ENCODE results near the gene STXBP6.
A peak's percentile ranks its signal among the peaks of the same experiment; 100 is the strongest.

STXBP6 gene

GRCh38 chr14:24880689-24881088 lies 169.3 kb downstream of the STXBP6 start:
- DNase-seq: no peak

- peak in 1 of 2 donors; percentile 31 for DNase-seq
Observed at GRCh38 chr14:24879661-24880386, 170.1 kb downstream of the STXBP6 start.

- peak in 1 of 2 donors; percentile 92 for DNase-seq
Observed at GRCh38 chr14:24876996-24877395, 173.0 kb downstream of the STXBP6 start.

- DNase-seq: peak in 1 of 2 donors; percentile 54
Observed at GRCh38 chr14:24875991-24876878, 173.7 kb downstream of the STXBP6 start.

DNA sequence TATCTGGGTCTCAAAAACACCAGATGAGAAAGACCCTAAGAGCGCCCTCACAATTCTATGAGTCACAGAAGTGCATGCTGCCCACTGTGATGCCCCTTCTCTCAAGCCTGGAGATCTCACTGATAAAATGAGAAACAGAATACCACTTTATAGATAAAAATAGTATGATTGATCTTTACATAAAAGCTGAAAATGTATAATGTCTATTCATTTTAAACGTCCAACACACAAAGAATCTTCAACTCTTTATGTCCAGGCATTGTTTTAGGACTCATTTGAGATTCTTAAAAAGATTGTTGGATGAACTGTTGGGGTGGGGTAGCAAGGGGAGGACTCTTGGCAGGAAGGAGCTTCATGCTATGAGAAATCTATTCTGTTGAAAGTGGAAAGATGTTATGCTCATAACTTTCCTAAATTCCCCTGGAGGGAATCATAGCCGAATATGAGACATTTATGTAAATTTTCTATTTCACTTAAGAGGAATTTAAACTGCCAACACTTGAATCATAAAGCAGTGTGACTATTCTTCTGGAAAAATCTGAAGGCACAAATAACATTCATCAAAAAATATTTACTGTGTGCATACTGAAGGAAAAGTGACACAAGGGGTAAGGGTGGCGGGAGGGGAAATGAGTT lies 174.6 kb downstream of the STXBP6 start:
- no peak for DNase-seq

- DNase-seq: no peak
Observed at GRCh38 chr14:24874514-24875202, 175.3 kb downstream of the STXBP6 start.

DNA sequence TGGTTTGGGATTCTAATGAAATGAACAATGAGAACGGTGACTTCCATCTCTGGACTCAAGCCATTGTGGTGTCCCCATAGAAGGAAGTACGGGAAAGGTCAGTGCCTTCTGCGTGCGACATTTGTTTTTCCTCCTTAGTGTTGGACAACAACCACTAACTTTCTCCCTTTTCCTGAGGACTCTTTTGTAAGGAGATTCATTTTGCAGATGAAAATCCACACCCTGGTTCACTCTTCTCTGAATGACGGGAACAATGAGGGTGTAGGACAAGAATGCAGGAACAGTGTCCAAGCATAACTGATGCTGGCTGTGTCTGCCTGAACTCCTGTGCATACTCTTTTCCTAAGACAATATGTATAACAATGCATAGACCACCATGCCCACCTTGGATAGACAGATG lies 176.4 kb downstream of the STXBP6 start:
- DNase-seq: no peak

DNA sequence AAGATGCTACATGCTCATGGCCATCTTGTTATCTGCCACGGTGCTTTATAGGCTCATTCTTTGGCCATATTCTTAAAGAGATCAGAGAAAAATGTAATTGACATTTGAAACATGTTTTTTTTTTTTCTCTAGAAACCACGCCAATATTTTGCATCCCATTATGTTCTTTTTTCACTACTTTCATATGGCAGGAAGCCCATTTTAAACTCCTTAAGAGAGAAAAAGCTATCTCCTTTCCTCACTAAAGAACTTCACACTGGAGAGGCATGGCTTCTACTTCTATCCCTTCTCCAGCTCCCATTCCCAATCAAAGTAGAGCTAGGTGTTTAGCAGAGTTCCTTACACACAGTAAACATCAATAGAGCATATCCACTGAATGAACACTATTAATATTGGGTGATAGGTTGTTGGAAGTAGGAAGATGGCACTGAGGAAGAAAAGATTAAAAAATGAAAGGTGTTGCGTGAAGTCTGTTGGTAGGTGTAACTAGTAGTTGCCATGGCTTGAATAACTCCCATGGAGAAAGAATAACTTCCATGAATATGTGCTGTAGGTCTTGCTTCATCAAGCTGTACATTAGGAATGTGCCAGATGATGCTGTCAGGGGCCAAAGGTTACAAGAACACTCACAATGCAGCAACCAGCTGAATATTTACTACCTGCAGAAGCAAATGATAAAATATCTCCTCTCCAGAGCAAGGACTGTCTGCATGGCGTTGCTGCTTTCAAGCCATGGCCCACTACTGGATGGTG lies 178.8 kb downstream of the STXBP6 start:
- DNase-seq: no peak

DNA sequence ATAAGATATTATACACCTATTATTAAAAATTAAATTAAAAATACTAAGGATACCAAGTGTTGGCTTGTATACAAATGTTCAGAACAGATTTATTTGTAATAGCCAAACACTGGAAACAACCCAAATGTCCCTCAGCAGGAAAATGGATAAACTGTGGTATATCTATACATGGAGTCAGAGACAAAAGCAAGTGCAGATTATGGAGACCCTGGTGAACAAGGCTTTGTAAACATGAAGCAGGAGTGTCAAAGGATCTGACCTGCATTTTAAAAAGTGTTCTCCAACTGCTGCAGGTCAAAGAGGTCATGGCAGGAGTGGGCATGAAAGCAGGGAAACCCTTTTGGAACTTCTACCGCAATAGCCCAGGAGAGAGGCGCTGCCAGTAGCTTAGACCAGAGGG lies 181.6 kb downstream of the STXBP6 start:
- DNase-seq: no peak

DNA sequence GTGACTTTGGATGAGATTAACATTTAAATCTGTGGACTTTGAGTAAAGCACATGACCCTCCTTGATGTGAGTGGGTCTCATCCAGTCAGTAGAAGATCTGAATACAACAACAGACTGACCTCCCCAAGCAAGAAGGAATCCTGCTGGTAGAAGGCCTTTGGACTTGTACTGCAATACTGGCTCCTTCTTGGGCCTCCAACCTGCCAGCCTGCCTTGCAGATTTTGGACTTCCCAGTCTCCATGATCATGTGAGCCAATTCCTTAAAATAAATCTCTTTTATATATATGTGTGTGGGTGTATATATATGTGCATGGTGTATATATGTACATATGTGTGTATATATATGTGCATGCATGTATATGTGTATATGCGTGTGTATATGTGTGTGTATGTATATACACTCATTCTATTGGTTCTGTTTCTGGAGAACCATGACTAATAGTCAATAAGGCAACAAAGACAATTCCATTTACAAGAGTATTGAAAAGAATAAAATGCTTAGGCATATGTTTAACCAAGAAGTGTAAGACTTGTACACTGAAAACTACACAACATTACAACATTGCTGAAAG lies 183.8 kb downstream of the STXBP6 start:
- DNase-seq: no peak

DNA sequence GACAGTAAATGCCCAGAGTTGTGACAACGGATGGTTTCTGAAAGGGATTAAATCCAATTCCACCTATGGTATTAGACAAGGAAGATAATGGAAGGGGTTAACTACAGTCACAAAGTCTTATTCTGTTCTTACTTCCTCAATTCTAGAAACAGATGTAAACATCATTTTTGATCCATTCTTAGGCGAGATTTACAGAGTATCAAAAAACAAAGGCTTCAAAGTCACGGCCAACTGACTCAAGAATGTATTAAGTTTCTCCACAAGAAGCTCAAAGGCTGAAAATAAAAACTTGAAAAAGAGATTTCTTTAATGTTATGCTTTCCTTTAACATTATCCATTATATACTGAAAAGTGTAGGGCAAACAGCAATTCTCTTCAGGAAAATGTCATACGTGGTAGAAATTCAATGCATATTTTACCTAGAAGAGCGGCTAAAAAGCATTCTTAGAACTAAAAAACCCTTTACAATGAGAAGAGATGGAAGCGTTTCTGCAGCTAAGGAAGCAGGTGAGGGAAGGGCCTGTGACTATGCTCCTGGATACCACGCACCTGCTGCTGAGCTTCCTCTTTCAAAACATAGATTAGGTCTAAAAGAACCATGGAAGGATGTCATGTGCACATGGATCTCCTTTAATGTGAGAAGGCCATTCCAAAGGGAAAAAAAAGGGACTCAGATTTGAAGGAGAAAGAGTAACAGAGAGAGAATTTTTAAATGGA lies 185.8 kb downstream of the STXBP6 start:
- DNase-seq: no peak

DNA sequence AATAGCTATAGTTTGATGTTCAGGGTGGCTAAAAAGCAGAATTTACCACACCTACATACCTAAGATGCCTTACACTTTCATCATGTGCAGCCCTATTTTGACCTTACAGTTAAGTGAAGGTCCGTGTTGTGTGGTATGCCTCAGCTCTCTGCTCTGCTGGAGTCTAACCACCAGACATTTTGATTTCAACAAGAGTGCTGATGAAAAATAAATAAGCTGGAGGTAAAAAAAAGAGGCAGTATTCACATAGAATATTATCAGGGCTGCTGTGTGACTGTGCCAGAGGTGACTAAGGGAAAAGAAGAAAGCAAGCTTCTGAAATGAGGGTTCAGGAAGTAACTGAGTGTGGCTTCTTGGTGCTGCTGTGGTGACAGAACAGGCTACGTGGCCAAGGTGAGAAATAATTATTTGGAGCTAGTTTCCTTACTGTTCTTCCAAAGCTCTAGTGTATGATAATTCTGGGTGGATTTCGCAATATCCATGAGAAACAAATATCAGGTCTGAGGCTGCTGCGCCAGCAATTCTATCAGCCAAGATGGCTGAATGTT lies 188.8 kb downstream of the STXBP6 start:
- no peak for DNase-seq

DNA sequence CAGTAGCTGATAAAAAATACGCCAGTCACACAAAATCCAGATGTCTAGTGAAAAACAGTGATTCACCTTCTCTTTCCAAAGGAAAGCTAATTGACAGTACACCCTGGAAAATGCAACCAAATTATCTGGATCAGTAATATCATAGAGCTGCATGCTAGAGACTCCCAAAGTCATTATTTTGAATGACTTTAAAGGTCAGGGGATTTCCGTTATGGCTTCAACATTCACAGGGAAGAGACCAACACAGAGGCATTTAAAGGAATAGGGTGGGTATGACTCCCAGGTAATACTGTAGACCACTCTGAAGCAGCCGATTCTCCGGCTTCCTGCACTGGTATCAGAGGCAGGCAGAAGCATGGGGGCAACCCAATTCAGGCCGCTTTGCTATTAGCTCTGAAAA lies 190.4 kb downstream of the STXBP6 start:
- no peak for DNase-seq

DNA sequence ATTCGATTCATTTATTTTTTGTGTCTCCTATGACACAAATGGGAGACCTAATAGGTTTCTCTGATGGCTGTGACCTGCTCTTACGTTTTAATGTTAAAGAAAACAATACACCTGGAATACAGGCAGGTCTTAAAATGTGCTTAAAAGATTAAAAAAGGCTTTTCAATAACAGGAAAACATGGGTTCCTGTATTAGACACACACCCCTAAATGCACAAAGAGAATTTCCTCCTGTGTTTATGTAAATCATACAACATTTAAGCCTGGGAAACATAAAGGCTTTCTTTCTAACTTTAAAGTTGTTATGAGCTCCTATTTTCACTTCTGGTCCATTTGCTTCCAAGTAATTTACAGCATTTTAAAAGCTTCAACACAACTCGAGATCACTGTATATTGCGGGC lies 191.3 kb downstream of the STXBP6 start:
- no peak for DNase-seq

DNA sequence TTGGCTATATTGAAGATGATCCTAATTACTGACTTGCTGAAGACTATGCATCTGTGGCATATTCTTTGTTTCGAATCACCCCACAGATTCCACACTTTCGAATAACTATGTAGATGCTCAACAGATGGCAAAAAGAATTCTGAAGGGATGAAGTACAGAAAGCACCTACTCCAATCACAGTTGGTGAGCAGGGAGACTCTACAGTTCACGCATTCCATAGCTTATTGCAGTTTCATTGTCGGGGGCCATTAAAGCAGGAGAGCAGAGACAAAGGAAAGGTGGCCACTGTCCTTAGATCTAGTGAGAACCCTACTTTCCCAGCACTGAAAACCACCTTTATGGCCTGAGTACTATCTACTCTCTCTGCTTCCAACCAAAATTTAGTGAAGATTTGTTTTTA lies 191.9 kb downstream of the STXBP6 start:
- no peak for DNase-seq

DNA sequence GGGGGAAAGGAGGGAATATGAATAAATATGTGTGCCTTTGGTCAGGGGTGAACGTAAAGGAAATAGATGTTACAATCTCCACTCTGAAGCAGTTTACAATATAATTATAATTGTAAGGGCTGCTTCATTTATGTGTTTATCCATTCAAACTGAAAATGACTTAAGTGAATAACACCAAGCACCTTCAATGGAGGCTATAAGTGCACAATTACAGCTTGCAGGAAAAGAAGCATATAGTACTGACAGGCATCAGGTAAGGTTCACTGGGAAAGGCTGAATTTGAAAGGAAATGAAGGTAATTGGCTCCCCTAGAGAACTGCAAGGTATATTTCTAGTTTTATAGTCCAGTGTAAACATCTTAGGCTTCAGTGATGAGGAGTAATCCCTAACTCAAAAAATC lies 192.7 kb downstream of the STXBP6 start:
- no peak for DNase-seq

DNA sequence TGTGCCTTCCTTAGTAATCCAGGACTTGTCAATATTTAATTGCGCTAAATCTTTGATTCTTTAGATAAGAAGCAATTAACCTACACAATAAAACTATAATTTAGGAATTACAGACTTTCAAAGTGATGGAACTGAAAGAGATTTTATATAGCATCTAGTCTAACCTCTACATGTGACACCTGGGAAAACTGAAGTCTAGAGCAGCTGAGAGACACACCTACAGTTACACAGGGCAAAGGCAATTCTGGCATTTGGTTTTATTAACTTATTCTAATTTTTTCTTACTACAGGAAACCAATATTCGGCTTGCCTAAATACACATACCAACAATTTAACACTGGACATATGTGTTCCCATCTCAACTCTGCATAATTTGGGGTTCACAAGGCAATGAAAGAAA lies 196.5 kb downstream of the STXBP6 start:
- no peak for DNase-seq

- DNase-seq: no peak
Observed at GRCh38 chr14:24852312-24853060, 197.5 kb downstream of the STXBP6 start.

DNA sequence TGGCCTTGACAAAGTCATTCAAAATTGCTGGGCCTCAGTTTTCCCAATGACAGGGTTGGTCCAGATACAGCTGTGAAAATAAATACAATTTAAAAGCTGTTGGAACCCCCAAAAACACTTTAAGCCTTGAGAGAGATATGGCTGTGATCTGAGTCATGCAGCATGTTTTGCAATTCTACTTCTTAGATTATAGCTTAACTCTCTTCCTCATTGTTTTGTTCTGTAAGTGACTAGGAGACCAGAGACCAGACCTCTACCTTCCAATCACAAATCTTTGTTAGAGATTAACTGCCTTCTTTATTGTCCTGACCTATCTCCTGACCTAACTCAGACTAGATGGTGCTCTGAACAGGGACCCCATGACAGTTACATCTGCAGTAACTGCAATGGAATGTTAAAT lies 198.1 kb downstream of the STXBP6 start:
- DNase-seq: no peak

- no peak for DNase-seq
Observed at GRCh38 chr14:24851406-24851805, 198.5 kb downstream of the STXBP6 start.
